ENCODE data around the gene ADH7.
A peak's percentile ranks its signal among the peaks of the same experiment; 100 is the strongest.
"Not testable (repeated sequence)": the region's sequence is repeated elsewhere in the genome, so short reads cannot be mapped to it uniquely, and the experiment has no call there.

GRCh38 chr4:99377341-99377740, 57.8 kb downstream of the ADH7 start:
- TF ChIP-seq CTCF (conservative IDR thresholded peaks at IDR 0.05 in 1 of 2, IDR thresholded peaks at IDR 0.05 in 1 of 2; ENCODE audit: low read depth in 1 of 2, low read length in 2 of 2), result peak; percentile 43 to 59
- not testable (repeated sequence) for TF ChIP-seq EZH2 (IDR thresholded peaks at IDR 0.05; ENCODE audit: low read length, missing control alignments)
